ENCODE measurements around the gene FNDC3B. TPM values are rescaled to one million over a fixed set of nuclear protein-coding genes. Genes with fewer than 3 reads are reported as not detected.

FNDC3B gene
- total and polyA plus RNA-seq, 5 experiments from 2014 or later = 6.5 to 20.6 (median 8.8) TPM

DNA sequence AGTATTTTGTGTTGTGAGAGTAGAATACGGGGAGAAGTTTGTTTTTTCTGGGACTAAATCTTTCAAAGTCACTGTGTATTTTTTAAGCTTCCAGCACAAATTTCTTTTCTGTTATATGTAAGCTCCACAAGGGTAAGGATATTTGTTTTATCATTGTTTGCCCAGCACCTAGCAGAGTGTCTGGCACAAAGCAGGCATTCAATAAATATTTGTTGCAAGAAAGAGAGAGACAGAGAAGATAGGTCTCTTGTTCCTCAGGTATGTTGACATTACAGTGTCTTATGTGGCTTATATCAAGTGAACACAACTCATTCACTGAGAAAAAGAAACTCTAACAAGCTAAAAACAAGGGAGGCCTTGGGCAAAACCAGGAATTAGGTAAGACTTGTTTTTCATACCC lies 26.6 kb upstream of the FNDC3B start:
- Mint-ChIP-seq H3K27ac (no peak overlapping the region), H3K4me1 (no peaks in the 10 kb centered on the region), H3K4me3 (no peak overlapping the region), H3K9me3 (peaks cover 0 to 2% (median 0%) of the 10 kb centered on the region in 9 donors), H3K36me3 (peaks cover 0 to 3% (median 0%) of the 10 kb centered on the region in 3 donors), H3K27me3 (peaks cover 0 to 7% (median 0%) of the 10 kb centered on the region in 5 donors)
- DNase-seq = no peak
- POLR2A ChIA-PET = no interaction called here
- ATAC-seq = no peak

DNA sequence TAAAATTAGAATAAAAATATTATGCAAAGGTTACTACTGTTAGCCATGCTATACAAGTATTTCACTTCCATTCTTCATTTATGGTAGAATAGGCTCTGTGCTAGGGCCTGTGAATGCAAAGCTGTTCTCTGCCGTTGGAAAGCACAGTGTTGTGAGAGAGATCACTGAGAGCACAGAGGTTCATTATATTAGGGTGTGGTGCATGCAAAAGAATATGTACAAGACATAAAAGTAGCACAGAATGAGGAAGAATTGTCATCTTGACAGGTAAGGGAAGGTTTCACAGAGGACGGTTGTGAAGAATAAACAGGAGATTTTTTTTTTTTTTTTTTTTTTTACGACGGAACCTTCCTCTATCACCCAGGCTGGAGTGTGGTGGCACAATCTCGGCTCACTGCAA lies 25.2 kb upstream of the FNDC3B start:
- Mint-ChIP-seq H3K36me3 (peaks cover 0 to 3% (median 0%) of the 10 kb centered on the region in 3 donors), H3K9me3 (peaks cover 0 to 2% (median 0%) of the 10 kb centered on the region in 9 donors), H3K4me1 (no peaks in the 10 kb centered on the region), H3K4me3 (no peak overlapping the region), H3K27me3 (peaks cover 0 to 7% (median 0%) of the 10 kb centered on the region in 5 donors), H3K27ac (no peak overlapping the region)
- DNase-seq (no peak), ATAC-seq (no peak)
- POLR2A ChIA-PET = interaction anchor here (0.6 kb wide), 1 partner anchor 569 kb away, joined by 3 read pairs; no protein-coding TSS in a partner anchor

DNA sequence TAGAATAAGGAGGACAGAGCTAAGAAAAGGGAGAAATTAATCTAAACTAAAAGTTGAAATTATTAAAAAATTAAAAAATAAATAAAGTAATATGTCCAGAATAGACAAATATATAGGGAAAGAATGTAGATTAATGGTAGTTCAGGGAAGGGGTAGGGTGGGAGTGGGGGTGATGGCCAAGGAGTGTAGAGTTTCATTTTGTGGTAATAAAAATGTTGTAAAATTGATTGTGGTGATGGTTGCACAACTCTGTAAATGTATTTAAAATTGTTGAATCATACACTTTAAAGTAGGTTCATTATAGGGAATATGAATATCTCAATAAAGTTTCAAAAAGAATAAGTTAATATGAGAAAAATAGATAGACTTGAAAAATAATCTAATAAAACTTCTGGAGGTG lies 21.0 kb upstream of the FNDC3B start:
- peaks cover 0 to 2% (median 0%) of the 10 kb centered on the region in 9 donors for H3K9me3 Mint-ChIP-seq
- no peak overlapping the region for H3K4me3 Mint-ChIP-seq
- no peak overlapping the region for H3K27ac Mint-ChIP-seq
- H3K36me3 Mint-ChIP-seq = peaks cover 0 to 3% (median 0%) of the 10 kb centered on the region in 3 donors
- H3K4me1 Mint-ChIP-seq = no peaks in the 10 kb centered on the region
- H3K27me3 Mint-ChIP-seq = peaks cover 0 to 7% (median 0%) of the 10 kb centered on the region in 5 donors
- POLR2A ChIA-PET = no interaction called here
- ATAC-seq (no peak), DNase-seq (no peak)

- no peak overlapping the region for H3K27ac Mint-ChIP-seq
- peaks cover 0 to 3% (median 0%) of the 10 kb centered on the region in 3 donors for H3K36me3 Mint-ChIP-seq
- no peaks in the 10 kb centered on the region for H3K4me1 Mint-ChIP-seq
- POLR2A ChIA-PET = interaction anchor here (0.5 kb wide), 1 partner anchor 595 kb away, joined by 6 read pairs; no protein-coding TSS in a partner anchor
- ATAC-seq (no peak), DNase-seq (no peak)
- H3K27me3 Mint-ChIP-seq = peaks cover 0 to 3% (median 0%) of the 10 kb centered on the region in 5 donors
- H3K9me3 Mint-ChIP-seq = peaks cover 0 to 2% (median 0%) of the 10 kb centered on the region in 9 donors
- no peak overlapping the region for H3K4me3 Mint-ChIP-seq
These were observed 18.6 kb upstream of the FNDC3B start for GRCh38 chr3:172020763-172021162.

- no peaks in the 10 kb centered on the region for H3K4me1 Mint-ChIP-seq
These were observed 18.2 kb upstream of the FNDC3B start for GRCh38 chr3:172021164-172021563.

GRCh38 chr3:172021859-172022258 lies 17.5 kb upstream of the FNDC3B start:
- POLR2A ChIA-PET = no interaction called here
- H3K27me3 Mint-ChIP-seq = peaks cover 0 to under 1% (median 0%) of the 10 kb centered on the region in 5 donors

More at GRCh38 chr3:172021164-172021563, 18.2 kb upstream of the FNDC3B start:
- DNase-seq (no peak), ATAC-seq (no peak)
- POLR2A ChIA-PET = interaction anchor here (0.5 kb wide), 1 partner anchor 596 kb away, joined by 6 read pairs; no protein-coding TSS in a partner anchor
- no peak overlapping the region for H3K27ac Mint-ChIP-seq
- H3K4me3 Mint-ChIP-seq = no peak overlapping the region
- H3K27me3 Mint-ChIP-seq = peaks cover 0 to 3% (median 0%) of the 10 kb centered on the region in 5 donors
- H3K36me3 Mint-ChIP-seq = peaks cover 0 to 3% (median 0%) of the 10 kb centered on the region in 3 donors
- peaks cover 0 to 2% (median 0%) of the 10 kb centered on the region in 9 donors for H3K9me3 Mint-ChIP-seq

GRCh38 chr3:172023915-172024314 lies 15.5 kb upstream of the FNDC3B start:
- DNase-seq (no peak), ATAC-seq (no peak)
- Mint-ChIP-seq H3K9me3 (no peaks in the 10 kb centered on the region), H3K36me3 (no peaks in the 10 kb centered on the region), H3K4me3 (no peak overlapping the region), H3K27me3 (peaks cover 0 to 3% (median 0%) of the 10 kb centered on the region in 5 donors), H3K27ac (no peak overlapping the region), H3K4me1 (no peaks in the 10 kb centered on the region)
- POLR2A ChIA-PET = no interaction called here

More at GRCh38 chr3:172021859-172022258, 17.5 kb upstream of the FNDC3B start:
- ATAC-seq (no peak), DNase-seq (no peak)
- Mint-ChIP-seq H3K36me3 (peaks cover 0 to 3% (median 0%) of the 10 kb centered on the region in 3 donors), H3K4me3 (no peak overlapping the region), H3K4me1 (no peaks in the 10 kb centered on the region), H3K9me3 (no peaks in the 10 kb centered on the region), H3K27ac (no peak overlapping the region)

DNA sequence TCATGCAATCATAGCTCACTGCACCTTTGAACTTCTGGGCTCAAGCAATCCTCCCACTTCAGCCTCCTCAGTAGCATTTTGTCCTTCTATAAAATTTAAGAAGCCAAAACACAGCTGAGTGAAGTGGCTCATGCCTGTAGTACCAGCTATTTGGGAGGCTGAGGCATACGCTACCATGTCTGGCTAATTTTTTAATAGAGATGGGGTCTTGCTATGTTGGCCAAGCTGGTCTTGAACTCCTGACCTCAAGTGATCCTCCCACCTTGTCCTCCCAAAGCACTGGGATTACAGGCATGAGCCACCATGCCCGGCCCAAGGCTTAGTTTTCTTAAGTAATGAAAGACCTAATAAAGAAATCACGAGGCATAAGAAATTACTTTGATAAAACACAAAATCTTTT lies 14.7 kb upstream of the FNDC3B start:
- Mint-ChIP-seq H3K27me3 (peaks cover 0 to 3% (median 0%) of the 10 kb centered on the region in 5 donors), H3K4me3 (no peak overlapping the region), H3K9me3 (no peaks in the 10 kb centered on the region), H3K27ac (no peak overlapping the region), H3K4me1 (no peaks in the 10 kb centered on the region), H3K36me3 (no peaks in the 10 kb centered on the region)
- ATAC-seq (no peak), DNase-seq (no peak)
- POLR2A ChIA-PET = no interaction called here

GRCh38 chr3:172029425-172030098 lies 9.8 kb upstream of the FNDC3B start:
- Mint-ChIP-seq H3K36me3 (no peaks in the 10 kb centered on the region), H3K4me3 (no peak overlapping the region), H3K27me3 (peaks cover 0 to 11% (median 3%) of the 10 kb centered on the region in 5 donors), H3K27ac (no peak overlapping the region), H3K9me3 (no peaks in the 10 kb centered on the region), H3K4me1 (peaks cover 0 to 1% (median 0%) of the 10 kb centered on the region in 4 donors)
- ATAC-seq = no peak
- DNase-seq = no peak
- POLR2A ChIA-PET = no interaction called here

DNA sequence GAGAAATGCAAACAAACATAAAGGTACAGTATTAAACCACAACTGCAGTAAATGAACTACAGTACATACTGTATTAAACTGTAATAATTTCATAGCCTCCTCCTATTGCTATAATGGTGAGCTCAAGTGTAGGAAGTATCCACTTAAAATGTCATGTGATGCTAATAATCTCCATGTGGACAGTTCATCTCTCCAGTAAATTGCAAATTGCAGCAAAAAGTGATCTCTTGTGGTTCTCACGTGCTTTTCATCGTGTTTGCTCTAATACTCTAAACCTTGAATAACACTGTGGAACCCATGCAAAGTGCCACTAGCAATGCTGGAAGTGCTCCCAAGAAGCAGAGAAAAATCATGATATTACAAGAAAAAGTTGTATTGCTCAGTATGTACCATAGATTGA lies 9.2 kb upstream of the FNDC3B start:
- Mint-ChIP-seq H3K9me3 (no peaks in the 10 kb centered on the region), H3K4me1 (peaks cover 3 to 5% (median 4%) of the 10 kb centered on the region in 4 donors), H3K27ac (no peak overlapping the region), H3K36me3 (no peaks in the 10 kb centered on the region), H3K27me3 (peaks cover 0 to 11% (median 4%) of the 10 kb centered on the region in 5 donors), H3K4me3 (no peak overlapping the region)
- POLR2A ChIA-PET = no interaction called here
- ATAC-seq = no peak
- DNase-seq = no peak

GRCh38 chr3:172031996-172032395 lies 7.4 kb upstream of the FNDC3B start:
- peaks cover 5 to 9% (median 8%) of the 10 kb centered on the region in 4 donors for H3K4me1 Mint-ChIP-seq
- ATAC-seq = no peak
- no peak overlapping the region for H3K27ac Mint-ChIP-seq
- no peak overlapping the region for H3K4me3 Mint-ChIP-seq
- H3K27me3 Mint-ChIP-seq = peaks cover 0 to 11% (median 4%) of the 10 kb centered on the region in 5 donors
- H3K36me3 Mint-ChIP-seq = no peaks in the 10 kb centered on the region
- DNase-seq = no peak
- H3K9me3 Mint-ChIP-seq = no peaks in the 10 kb centered on the region
- POLR2A ChIA-PET = no interaction called here

- no peak for DNase-seq
- H3K27ac Mint-ChIP-seq = no peak overlapping the region
- no peak for ATAC-seq
- H3K9me3 Mint-ChIP-seq = no peaks in the 10 kb centered on the region
- H3K36me3 Mint-ChIP-seq = no peaks in the 10 kb centered on the region
- peaks cover 0 to 11% (median 4%) of the 10 kb centered on the region in 5 donors for H3K27me3 Mint-ChIP-seq
- H3K4me1 Mint-ChIP-seq = peaks cover 5 to 15% (median 12%) of the 10 kb centered on the region in 4 donors
- POLR2A ChIA-PET = interaction anchor here (0.6 kb wide), 1 partner anchor 622 kb away, joined by 3 read pairs; no protein-coding TSS in a partner anchor
- no peak overlapping the region for H3K4me3 Mint-ChIP-seq
These were observed 6.0 kb upstream of the FNDC3B start for GRCh38 chr3:172033396-172033795.

Data from naive thymus-derived CD8-positive, alpha-beta T cell (primary cell).